HG03159 (cell line): Measurements from ENCODE around the gene PWWP2B.
"Not testable (repeated sequence)": the region's sequence is repeated elsewhere in the genome, so short reads cannot be mapped to it uniquely, and the experiment has no call there.

ENCODE experiments used
- ATAC-seq: cut with Tn5 transposase; IDR thresholded peaks from one replicate; pipeline ENCODE4 v1.9.1; 2021; ENCODE audit warnings: mild to moderate bottlenecking, moderate library complexity; ENCODE audit not compliant: unreplicated experiment

The PWWP2B gene

GRCh38 chr10:132429281-132430230, 32.6 kb downstream of the PWWP2B start:
- no peak for ATAC-seq

- ATAC-seq: no peak
Measured at GRCh38 chr10:132430231-132430743, 33.3 kb downstream of the PWWP2B start.

DNA sequence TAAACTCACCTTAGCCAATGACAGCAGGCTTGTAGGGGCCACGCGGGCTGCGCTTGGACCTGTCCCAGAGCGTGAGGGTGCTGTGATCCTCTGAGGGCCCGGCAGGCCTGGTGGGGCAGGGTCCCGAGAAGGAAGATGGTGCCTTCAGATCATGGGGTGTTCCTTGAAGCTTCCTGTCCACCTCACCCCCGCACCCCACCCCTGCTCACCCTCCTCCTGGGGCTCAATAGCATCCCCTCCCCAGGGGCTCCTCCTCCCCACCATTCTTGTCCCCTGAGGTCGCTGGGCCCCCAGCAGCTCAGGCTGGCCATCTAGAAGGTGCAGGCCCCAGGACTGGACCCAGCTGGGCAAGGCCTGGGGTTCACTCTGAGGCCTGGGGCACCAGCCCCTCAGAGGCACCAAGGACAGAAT, 33.9 kb downstream of the PWWP2B start:
- no peak for ATAC-seq

DNA sequence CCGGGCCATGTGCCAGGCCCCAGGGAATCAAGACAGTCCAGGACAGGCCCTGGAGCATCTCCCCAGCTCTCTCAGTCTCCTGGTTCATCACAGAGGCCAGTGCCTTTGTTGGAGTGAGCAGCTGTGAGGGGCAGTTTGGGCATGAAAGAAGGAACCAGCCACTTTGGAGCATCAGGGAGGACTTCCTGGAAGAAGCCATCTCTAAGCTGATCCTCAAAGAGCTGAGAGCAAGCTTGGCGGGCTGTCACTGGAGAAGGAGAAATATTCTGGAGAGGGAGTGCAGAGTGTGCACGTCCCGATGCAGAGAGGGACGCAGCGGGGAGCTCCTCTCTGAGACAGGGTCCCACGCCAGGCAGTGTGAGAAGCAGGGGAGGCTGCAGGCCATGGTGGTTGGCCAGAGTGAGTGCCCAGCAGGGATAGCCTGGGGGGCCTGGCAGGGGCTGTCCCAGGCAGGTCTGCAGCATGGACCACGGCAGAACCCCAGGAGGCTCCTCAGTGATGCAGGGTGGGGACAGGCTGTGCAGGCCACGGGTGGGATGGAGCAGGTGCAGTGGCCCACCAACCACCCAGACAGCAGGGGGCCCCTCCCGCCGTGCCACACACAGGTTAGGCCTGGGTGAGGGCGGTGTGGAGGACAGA, 34.7 kb downstream of the PWWP2B start:
- ATAC-seq: no peak

DNA sequence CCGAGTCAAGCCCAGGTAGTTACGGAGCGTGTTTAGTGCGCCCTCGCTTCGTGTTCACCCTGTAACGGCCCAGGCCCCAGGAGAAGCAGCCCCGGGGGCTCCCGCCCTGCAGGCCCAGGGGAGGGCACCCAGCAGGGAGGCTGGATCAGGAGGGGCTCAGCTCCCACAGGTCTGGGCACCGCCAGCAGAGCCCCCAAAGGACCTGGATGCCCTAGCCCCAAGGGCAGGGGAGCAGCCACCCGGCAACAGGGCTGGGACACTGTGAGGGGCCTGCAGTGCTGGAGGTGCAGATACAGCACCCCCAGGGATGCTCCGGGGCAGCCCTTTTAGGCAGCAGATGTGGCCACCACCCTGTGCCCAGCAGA, 35.2 kb downstream of the PWWP2B start:
- ATAC-seq: no peak

GRCh38 chr10:132433671-132434340, 36.8 kb downstream of the PWWP2B start:
- no peak for ATAC-seq

- peak; percentile 65 for ATAC-seq
Measured at GRCh38 chr10:132434405-132435005, 37.5 kb downstream of the PWWP2B start.

GRCh38 chr10:132435320-132435719, 38.3 kb downstream of the PWWP2B start:
- not testable (repeated sequence) for ATAC-seq

GRCh38 chr10:132436096-132436495, 39.1 kb downstream of the PWWP2B start:
- ATAC-seq: not testable (repeated sequence)

- ATAC-seq: no peak
Measured at GRCh38 chr10:132436861-132437410, 39.9 kb downstream of the PWWP2B start.

DNA sequence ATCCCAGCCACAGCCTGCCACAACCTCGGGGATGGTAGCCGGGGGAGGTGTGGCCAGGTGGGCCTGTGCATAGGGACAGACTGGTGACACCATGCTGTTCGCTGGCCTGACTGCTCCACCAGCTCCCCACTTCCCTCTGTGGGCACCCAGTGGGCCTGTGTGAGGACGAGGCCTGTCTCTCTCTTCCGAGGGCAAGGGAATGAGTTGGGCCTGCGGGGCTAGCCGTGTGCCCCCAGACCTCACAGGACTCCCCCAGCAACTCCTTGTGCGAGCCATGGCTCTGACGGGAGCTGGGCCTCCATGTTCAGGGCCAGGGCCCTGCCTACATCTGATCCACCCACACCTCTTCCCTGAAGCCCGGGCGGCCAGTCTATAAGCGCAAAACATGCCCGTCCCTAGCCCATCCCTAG, 40.5 kb downstream of the PWWP2B start:
- ATAC-seq: no peak

- no peak for ATAC-seq
Measured at GRCh38 chr10:132438091-132439024, 41.4 kb downstream of the PWWP2B start.

DNA sequence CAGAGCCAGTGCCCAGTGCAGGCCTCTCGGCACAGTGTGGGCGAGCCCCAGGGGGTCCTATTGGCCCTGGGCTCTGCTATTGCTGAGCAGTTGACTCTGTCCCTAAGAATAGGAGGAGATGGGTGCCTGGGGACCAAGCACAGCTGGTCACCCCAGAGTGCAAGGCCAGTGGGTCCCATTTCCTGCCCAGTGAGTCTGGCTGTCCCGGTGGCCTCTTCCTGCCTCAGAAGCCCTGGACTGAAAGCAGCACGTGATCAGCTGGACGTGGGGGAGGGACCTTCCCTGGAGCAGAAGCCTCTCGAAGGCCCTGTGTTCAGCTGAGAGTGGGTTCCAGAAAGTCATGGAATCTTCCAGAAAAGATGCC, 42.0 kb downstream of the PWWP2B start:
- ATAC-seq: no peak

DNA sequence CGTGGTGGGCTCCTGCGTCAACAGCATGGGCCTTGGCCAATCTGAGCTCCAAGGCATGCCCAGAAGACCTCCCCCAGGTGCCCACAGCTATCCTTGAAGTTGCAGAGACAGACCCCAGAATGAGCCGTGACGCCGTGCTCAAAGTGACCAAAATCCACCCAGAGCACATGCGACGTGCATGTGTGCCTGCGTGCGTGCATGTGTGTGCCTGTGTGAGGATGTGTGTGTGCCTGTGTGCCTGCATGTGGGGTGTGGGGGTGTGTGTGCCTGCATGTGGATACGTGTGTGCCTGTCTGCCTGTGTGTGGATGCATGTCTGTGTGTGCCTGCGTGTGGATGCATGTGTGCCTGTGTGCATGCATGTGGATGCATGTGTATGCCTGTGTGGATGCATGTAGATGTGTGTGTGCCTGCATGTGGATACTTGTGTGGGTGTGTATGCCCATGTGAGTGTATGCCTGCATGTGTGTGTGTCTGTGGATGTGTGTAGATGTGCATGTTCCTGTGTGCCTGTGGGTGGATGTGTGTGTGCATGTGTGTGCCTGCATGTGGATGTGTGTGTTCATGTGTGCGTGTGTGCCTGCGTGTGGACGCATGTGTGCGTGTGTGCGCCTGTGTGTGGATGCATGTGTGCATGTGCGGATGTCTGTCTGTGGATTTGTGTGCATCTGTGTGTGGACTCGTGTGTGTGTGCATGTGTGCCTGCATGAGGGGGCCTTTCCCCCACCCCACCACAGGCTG, 42.6 kb downstream of the PWWP2B start:
- no peak for ATAC-seq

DNA sequence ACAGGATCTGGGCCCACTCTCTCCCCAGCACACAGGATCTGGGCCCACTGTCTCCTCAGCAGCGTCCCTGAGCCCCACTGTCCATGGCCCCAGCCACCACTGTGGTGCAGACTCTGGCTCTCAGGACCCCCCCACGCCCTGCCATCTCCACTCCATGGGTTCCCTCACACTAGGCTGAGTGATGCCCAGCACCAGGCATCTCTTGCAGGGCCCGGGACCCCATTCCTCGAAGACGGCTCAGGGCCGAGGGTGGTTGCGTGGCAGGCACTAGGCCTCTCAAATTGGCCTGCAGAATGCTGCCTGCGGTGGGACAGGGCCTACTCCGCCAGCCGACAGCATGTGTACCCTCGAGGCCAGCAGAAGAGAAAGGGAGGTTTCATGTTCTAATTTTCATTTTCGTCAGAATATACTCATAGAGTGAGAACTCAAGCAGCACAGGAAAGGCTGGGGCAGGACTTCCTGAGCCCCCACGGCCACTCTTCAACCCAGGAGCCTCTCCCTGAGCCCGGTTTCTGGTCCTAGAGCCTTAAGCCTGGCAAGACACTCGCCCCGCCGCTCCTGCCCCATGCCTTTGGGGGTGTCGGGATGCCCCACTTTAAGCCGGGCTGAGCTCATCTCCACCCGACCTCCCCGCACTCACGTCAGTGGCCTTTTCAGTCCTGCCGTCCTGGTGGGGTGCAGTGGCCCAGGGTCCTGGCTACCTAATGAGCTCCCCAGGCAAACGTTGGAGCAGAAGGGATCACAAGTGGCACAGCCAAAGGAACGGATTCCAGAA, 44.0 kb downstream of the PWWP2B start:
- no peak for ATAC-seq

- ATAC-seq: no peak
Measured at GRCh38 chr10:132441818-132442524, 45.0 kb downstream of the PWWP2B start.

DNA sequence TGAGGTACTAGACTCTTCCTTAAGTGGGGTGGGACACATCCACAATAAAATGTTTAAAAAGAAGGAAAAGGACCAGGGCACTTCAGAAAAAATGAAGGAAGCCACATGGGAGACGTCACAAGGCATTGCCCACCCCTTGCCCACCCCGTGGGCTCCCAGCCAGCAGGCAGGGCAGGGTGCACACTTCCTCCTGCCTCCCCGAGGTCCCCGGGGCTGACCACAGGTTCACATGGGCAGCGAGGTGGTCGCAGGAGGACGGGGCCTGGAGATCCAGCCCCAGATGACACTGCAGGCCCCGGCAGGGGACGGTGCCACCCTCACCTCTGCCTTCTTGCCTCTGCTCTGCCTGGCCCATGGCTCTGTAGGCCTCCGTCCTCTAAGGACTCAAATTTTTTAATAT, 45.6 kb downstream of the PWWP2B start:
- ATAC-seq: no peak

DNA sequence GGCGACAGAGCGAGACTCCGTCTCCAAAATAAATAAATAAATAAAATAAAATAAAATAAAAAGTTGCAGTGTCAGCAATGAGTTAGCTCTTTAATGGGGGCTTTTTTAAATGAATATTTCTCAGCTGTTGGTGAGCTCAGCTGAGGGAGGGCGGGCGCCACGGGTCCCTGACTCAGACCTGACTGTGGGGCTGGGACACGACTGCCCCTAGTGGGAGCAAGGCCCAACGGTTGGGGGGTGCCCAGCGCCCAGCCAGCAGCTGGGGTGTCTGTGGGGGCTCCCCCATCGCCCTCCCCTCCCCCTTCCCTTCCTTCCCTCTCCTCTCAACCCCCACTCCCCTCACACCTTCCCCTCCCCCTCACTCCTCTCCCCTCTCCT, 46.6 kb downstream of the PWWP2B start:
- ATAC-seq: peak; percentile 42
